Activated B cell treated with CpG ODN at 0.5 μM for 24 hours (primary cell): ENCODE data around the gene CLDN20. TPM values are rescaled to one million over a fixed set of nuclear protein-coding genes. Genes with fewer than 3 reads are reported as not detected.

Source experiments
- ATAC-seq: fragments of 200-7000 bp; cut with Tn5 transposase; one replicate; pipeline ENCODE4 v1.10.0; 2021; ENCODE audit warnings: low read depth, mild to moderate bottlenecking, moderate library complexity
- CTCF ChIA-PET: fragments of 350-600 bp; sonication (Branson Sonifier 250); formaldehyde crosslinking; loops from one replicate; lab custom pipeline; 2021; ENCODE audit warnings: antibody characterized with exemption; lab: Charles Lee
- POLR2A ChIA-PET: fragments of 350-600 bp; sonication (Branson Sonifier 250); formaldehyde crosslinking; loops from one replicate; lab custom pipeline; 2021; ENCODE audit warnings: antibody characterized with exemption; lab: Charles Lee
- DNase-seq: peaks from one replicate; pipeline ENCODE4 v3.0.0; 2022
- H3K27ac Mint-ChIP-seq: one replicate; pipeline ENCODE4 v1.8.0; 2020; ENCODE audit warnings: mixed read lengths
- H3K27me3 Mint-ChIP-seq: one replicate; pipeline ENCODE4 v1.8.0; 2021; ENCODE audit warnings: mixed read lengths
- H3K36me3 Mint-ChIP-seq: one replicate; pipeline ENCODE4 v1.8.0; 2021; ENCODE audit warnings: low read depth, mixed read lengths
- H3K4me1 Mint-ChIP-seq: one replicate; pipeline ENCODE4 v1.8.0; 2021; ENCODE audit warnings: mixed read lengths
- H3K4me3 Mint-ChIP-seq: one replicate; pipeline ENCODE4 v1.8.0; 2020; ENCODE audit warnings: mild to moderate bottlenecking, mixed read lengths
- H3K9me3 Mint-ChIP-seq: one replicate; pipeline ENCODE4 v1.8.0; 2020; ENCODE audit warnings: mixed read lengths
- intact Hi-C: fragments of 100-400 bp; cut with micrococcal nuclease; formaldehyde crosslinking; loops from one replicate; pipeline ENCODE4 v1.15.1; 2024
- total RNA-seq: library from RNA; stranded (reverse); gene quantifications from 2 replicates; pipeline ENCODE4 v1.2.3, GENCODE V29; 2022
- TF ChIP-seq, protein P1 (sequence below): fragments of 200-600 bp; IDR thresholded peaks from one replicate; pipeline ENCODE4 v1.8.0; 2022; ENCODE audit warnings: antibody characterized with exemption, mild to moderate bottlenecking

CLDN20 gene
- total RNA-seq, 1 donor from 2014 or later, result not detected

DNA sequence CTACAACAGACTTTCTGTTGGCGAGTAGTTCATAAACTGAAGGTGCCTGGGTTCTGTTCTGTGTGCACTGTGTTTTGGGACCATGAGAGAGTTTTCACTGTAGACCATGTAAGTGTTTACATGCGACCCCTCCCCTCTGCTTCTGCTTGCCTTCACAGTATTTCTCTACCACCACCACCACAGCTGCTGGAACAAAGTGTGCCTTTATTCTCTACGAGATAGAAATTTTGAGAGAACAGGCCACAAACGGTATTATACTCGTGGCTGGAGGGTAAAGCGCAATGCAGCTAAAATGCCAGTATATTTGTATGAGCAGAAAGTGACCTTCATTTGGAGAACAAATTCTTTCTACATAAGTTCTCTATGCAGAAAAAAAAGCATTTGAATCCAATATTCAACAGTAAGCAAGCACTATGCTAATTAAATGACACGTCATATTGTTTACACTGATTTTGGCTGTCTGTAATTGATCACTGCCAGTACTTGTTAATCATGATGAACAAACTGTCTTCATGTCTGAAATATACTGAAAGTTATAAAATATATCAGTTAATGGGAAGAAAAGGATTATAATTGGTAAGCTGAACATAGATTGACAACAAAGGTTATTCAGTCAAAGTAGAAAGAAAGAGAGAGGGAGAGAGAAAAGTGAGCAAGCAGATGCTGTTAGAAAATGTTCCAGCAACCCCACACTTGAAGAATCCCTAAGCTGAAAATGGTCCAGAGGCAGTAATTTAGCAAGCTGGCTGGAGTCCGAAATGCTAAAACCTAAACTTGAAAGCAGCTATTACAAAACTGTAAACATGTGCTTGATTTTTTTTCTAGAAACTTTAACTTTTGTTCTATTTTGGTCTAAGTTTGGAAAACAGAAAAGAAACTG, 8.8 kb downstream of the CLDN20 start:
- TF ChIP-seq, protein P1, sequence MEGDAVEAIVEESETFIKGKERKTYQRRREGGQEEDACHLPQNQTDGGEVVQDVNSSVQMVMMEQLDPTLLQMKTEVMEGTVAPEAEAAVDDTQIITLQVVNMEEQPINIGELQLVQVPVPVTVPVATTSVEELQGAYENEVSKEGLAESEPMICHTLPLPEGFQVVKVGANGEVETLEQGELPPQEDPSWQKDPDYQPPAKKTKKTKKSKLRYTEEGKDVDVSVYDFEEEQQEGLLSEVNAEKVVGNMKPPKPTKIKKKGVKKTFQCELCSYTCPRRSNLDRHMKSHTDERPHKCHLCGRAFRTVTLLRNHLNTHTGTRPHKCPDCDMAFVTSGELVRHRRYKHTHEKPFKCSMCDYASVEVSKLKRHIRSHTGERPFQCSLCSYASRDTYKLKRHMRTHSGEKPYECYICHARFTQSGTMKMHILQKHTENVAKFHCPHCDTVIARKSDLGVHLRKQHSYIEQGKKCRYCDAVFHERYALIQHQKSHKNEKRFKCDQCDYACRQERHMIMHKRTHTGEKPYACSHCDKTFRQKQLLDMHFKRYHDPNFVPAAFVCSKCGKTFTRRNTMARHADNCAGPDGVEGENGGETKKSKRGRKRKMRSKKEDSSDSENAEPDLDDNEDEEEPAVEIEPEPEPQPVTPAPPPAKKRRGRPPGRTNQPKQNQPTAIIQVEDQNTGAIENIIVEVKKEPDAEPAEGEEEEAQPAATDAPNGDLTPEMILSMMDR, result no peak
- intact Hi-C loops, result no loop called here
- peaks cover 2% of the 10 kb centered on the region for H3K4me1 Mint-ChIP-seq
- no peak for DNase-seq
- no peaks in the 10 kb centered on the region for H3K27me3 Mint-ChIP-seq
- ATAC-seq, result no peak
- peaks cover 43% of the 10 kb centered on the region for H3K36me3 Mint-ChIP-seq
- ChIA-PET CTCF (no interaction called here), POLR2A (no interaction called here)
- H3K9me3 Mint-ChIP-seq, result no peaks in the 10 kb centered on the region
- no peak overlapping the region for H3K27ac Mint-ChIP-seq
- H3K4me3 Mint-ChIP-seq, result no peak overlapping the region

DNA sequence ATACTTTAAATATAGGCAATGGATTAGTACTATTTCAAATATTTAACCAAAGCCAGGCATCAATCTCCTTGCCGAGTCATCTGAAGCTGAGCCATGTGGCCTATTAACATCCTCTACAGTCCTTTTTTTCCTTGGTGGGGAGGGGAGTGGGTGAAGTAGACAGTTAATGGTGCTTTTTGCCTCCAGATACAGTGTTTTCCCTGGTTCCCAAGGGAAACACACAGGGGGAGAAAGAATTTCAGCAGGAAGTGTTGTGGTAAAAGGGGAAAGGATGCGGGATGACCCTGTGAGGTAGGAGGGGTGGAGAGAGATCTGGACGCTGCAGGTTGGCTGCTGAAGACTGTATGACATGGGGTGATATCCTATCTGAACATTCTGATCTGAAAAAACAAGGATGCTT, 9.6 kb downstream of the CLDN20 start:
- TF ChIP-seq, protein P1, result no peak
- intact Hi-C loops, result no loop called here
- ATAC-seq, result no peak
- Mint-ChIP-seq H3K4me3 (no peak overlapping the region), H3K9me3 (no peaks in the 10 kb centered on the region), H3K4me1 (no peaks in the 10 kb centered on the region), H3K27ac (no peak overlapping the region), H3K27me3 (no peaks in the 10 kb centered on the region), H3K36me3 (peaks cover 44% of the 10 kb centered on the region)
- ChIA-PET CTCF (no interaction called here), POLR2A (no interaction called here)
- no peak for DNase-seq

DNA sequence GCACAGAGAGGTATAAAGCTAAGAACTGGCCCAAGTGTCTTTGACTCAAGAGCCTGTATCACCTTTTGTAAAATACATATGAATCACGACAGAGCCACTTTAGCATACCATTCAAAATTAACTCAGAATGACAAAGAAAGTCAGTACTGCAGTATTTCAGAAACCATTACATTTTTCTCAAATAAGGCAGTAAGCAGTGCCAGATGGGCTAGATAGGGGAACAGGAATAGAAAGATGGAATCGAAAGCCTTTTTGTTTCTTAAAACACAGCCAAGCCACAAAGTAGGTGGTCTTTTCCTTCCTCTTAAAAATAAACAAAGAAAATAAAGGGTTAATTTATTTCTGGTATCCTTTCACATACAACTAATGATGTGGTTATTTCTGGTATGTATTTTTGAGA, 10.3 kb downstream of the CLDN20 start:
- TF ChIP-seq, protein P1, result no peak
- Mint-ChIP-seq H3K9me3 (no peaks in the 10 kb centered on the region), H3K27ac (no peak overlapping the region), H3K4me3 (no peak overlapping the region), H3K27me3 (no peaks in the 10 kb centered on the region), H3K4me1 (no peaks in the 10 kb centered on the region), H3K36me3 (peaks cover 51% of the 10 kb centered on the region)
- DNase-seq, result no peak
- ChIA-PET CTCF (no interaction called here), POLR2A (no interaction called here)
- no peak for ATAC-seq
- intact Hi-C loops, result no loop called here

DNA sequence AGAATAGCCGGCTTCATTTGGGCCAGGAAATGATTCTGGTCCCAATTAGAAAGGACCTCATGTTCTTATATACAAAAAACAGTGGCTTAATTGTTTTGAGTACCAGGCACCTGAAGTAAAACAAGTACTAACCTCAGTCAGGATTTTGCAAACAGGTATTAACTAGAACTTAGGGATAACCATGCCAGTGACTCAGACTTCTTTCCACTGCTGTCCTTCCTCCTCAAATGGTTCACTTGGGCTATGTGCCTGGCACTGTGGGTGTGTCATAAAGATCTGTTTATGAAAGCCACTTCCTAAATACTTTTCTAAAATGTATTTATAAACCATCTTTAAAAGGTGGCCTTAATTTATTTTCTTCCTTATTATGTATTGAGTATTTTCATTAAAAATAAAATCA, 10.7 kb downstream of the CLDN20 start:
- peaks cover 55% of the 10 kb centered on the region for H3K36me3 Mint-ChIP-seq
- TF ChIP-seq, protein P1, result no peak
- H3K27ac Mint-ChIP-seq, result no peak overlapping the region
- ChIA-PET CTCF (no interaction called here), POLR2A (no interaction called here)
- H3K4me1 Mint-ChIP-seq, result no peaks in the 10 kb centered on the region
- H3K9me3 Mint-ChIP-seq, result no peaks in the 10 kb centered on the region
- ATAC-seq (no peak), DNase-seq (no peak)
- intact Hi-C loops, result no loop called here
- no peaks in the 10 kb centered on the region for H3K27me3 Mint-ChIP-seq
- no peak overlapping the region for H3K4me3 Mint-ChIP-seq

DNA sequence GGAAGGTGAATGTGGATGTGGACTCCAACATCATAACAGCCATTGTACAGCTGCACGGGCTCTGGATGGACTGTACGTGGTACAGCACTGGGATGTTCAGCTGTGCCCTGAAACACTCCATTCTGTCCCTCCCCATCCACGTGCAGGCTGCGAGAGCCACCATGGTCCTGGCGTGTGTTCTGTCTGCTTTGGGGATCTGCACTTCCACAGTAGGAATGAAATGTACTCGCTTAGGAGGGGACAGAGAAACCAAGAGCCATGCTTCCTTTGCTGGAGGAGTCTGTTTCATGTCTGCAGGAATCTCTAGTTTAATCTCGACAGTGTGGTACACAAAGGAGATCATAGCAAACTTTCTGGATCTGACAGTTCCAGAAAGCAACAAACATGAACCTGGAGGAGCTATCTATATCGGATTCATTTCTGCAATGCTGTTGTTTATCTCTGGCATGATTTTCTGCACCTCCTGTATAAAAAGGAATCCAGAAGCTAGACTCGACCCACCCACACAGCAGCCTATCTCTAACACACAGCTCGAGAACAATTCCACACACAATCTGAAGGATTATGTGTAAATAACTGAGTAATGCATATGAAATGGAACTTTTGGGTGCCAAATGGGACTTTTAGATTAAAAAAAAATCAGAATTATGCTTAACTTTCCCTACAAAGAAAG, 12.1 kb downstream of the CLDN20 start:
- Mint-ChIP-seq H3K27ac (no peak overlapping the region), H3K27me3 (no peaks in the 10 kb centered on the region), H3K36me3 (peaks cover 59% of the 10 kb centered on the region), H3K4me3 (no peak overlapping the region), H3K9me3 (no peaks in the 10 kb centered on the region), H3K4me1 (no peaks in the 10 kb centered on the region)
- DNase-seq (no peak), ATAC-seq (no peak)
- TF ChIP-seq, protein P1, result no peak
- ChIA-PET CTCF (no interaction called here), POLR2A (no interaction called here)
- intact Hi-C loops, result no loop called here
